Hematopoietic multipotent progenitor cell treated with erythropoietin and hydrocortisone succinate and interleukin-3 and kit ligand, for 4 days (in vitro differentiated cells): ENCODE measurements around the gene CARD11.
A peak's percentile ranks its signal among the peaks of the same experiment; 100 is the strongest.

Experiments used
- DNase-seq: peaks from one replicate; pipeline ENCODE4 v3.0.0-alpha.2; 2015

Gene CARD11

GRCh38 chr7:3019801-3020200 lies 23.9 kb downstream of the CARD11 start:
- DNase-seq = no peak

DNA sequence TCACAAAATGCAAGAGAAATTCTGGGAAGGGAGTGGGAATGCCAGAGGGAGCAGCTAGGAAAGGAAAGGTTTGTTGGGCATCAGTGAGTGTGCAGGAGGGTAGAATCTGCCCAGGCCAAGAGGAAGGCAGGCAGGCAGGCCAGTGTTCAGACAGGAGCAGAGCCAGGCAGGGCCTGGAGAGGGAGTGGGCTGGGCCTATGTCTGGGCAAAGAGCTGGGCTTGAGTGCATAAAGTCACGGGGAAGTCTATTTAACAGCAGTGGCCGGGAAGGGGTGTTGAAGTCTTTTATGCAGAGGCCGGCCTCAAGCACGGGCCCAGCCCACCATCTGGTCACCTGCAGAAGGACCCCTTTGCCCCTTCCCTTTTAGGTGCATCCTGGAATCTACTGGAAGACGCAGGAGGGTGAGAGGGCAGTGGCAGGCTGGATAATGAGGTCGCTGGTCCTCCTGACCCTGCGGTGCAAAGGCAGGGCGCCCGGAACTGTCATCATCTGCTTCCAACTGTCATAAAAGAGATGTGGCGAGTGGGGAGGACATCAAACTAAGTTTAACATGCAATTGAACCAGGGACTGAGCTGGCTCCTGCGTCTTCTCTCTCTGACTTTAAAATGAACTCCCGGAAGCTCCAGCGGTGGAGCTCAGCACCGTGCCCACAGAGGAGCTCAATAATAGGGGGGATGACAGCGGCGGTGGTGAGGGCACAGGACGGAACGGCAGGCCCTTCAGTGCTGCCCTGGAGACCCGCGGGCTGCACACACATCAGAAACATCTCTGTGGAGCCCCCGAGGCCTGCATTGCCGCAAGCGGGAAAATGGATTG lies 29.5 kb downstream of the CARD11 start:
- DNase-seq = no peak

DNA sequence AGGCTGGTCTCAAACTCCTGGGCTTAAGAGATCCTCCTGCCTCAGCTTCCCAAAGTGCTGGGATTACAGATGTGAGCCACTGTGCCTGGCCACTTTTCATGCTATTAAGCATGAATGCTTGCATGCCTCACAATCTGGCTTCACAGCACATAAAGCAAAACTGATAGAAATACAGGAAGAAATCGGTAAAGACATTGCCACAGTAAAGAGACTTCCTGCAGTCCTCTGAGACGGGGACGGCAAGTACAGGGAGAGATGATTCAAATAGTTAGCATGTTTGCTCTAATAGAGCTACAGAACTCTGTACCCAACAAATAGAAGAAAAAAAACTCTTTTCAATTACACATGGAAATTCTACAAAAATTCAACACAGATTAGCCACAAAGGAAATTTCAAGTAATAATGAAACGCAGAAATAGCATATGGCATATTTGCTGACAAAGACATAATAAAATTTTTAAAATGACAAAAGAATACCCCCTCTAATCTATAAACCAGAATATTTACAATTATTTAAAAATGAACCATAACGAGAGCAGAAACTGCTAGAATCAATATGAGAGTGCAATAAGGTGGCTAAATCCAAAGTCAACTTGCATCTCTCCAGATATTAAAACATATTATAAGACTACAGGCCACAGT lies 32.3 kb downstream of the CARD11 start:
- DNase-seq = no peak

GRCh38 chr7:3010161-3010560 lies 33.5 kb downstream of the CARD11 start:
- DNase-seq = no peak

DNA sequence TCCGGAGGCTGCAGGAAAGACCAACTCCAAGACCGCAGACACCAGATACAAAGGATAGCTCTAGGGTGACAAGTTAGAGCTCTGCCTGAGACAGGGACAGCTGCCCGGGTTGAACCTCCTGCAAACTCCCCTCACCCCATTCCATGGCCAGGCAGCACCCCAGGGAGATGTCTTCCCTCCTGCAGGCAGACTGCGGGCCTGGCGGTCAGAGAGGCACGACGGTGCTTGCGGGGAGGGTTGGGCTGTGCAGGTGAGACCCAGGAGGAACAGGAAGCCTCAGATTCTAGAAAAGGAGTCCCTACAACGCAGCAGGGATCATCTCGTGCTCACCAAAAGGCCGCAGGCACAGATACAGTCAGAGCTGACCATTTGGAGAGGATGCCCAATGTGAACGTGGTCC lies 34.6 kb downstream of the CARD11 start:
- DNase-seq = no peak

GRCh38 chr7:3008386-3008785 lies 35.3 kb downstream of the CARD11 start:
- no peak for DNase-seq

DNA sequence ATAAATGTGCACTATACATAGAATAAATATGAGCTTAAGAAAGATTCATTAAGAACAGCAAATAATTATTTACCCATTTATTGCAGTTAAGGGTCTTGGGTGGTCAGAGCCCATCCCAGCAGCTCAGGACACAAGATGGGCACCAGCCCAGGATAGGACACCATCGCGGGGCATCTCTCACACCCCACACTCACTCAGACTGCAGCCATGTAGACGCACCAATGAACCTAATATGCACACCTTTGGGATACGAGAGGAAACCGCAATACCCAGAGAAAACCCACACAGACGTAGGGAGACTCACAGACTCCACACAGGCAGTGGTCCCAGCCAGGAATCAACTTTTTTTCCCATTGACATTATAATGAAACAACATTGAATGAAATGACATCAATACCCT lies 36.0 kb downstream of the CARD11 start:
- DNase-seq = no peak

DNA sequence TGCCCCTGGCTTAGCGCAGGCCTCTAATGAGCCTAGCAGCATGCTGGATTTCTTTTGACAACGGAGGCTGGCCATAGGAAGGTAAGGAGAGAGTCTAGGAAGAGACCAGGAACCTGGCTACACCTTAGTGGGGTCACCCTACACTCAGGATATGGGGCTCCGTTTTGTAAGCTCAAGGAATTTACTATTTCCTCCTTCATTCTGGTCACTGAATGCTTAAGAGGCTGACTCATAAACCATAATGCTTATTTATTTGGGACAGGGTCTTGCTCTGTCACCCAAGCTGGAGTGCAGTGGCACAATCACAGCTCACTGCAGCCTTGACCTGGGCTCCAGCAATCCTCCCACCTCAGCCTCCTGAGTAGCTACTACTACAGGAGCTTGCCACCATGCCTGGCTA lies 38.4 kb downstream of the CARD11 start:
- DNase-seq = no peak

GRCh38 chr7:3003936-3004335 lies 39.7 kb downstream of the CARD11 start:
- DNase-seq = no peak

DNA sequence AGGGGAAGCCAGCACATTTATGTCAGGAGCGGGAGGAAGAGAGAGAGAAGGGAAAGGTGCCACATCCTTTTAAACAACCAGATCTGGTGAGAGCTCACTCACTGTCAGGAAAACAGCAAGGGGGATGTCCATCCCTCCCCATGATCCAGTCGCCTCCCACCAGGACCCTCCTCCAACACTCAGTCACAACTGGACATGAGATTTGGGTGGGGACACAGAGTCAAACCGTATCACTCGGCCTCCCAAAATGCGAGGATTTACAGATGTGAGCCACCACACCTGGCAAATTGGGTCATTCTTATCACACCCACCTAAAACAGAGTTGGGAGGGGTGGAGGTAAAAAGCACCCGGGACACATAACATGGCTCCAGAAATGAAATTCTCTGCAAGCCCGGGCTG lies 41.0 kb downstream of the CARD11 start:
- no peak for DNase-seq

GRCh38 chr7:3000566-3000965 lies 43.1 kb downstream of the CARD11 start:
- no peak for DNase-seq

DNA sequence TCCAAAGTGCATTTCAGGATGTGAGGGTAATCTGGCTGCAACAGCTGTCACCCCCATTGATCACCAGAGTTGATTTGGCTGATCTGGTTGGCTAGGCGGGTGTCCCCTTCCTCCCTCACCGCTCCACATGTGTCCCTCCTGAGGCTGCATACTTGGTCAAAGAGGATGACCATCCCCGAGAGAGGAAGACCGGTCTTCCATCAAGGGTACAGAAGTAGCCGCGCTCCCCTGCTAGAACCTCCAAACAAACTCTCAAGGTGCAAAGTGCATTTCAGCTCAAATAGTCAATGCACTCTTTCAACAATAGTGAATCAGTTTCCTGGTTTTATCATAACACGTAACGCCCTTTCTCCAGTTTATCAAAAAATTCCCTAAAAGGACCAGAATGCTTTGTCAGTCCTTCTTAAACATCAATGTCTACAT lies 44.6 kb downstream of the CARD11 start:
- no peak for DNase-seq

GRCh38 chr7:2997014-2997413 lies 46.7 kb downstream of the CARD11 start:
- DNase-seq = no peak

DNA sequence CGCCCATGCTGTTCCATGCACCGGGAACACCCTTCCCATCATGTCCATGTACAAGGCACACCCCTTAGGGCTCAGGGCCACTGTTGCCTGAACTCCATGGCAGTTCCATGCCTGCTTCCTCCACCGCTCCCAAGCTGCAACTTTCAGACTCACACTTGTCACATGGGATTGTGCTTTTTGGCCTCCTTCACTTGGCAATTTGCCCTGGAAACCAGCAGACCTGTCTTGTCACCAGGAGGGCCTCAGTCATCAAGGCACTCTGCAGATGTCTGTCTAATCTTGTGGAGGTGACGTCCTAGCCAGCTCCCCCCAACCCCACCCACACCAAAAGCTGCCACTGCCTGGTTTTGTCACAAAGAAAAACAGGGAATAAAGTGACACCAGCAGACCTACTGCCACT lies 47.5 kb downstream of the CARD11 start:
- DNase-seq = peak; percentile 9

GRCh38 chr7:2993868-2994267 lies 49.8 kb downstream of the CARD11 start:
- no peak for DNase-seq

DNA sequence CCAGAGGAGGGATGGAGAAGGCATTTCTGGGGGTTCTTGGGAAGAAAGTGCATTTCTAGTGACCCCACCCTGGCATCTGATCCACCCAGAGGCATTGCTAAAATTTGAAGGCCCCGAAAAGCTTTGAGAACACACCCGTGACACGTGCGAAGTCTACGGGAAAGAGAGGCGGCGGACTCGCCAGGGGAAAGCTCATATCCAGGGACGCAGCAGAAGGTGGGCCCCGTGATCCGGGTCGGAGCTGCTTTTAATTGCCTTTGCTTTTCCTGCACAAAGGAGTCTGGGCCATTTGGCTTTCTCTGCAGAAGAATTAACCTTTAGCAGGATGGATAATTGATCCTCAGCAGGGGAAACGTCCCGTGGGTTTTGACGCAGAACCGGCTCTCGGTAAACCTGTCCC lies 50.3 kb downstream of the CARD11 start:
- DNase-seq = no peak

GRCh38 chr7:2990949-2991470 lies 52.7 kb downstream of the CARD11 start:
- DNase-seq = no peak

GRCh38 chr7:2986561-2986960 lies 57.1 kb downstream of the CARD11 start:
- DNase-seq = no peak

- no peak for DNase-seq
Observed at GRCh38 chr7:2985866-2986265, 57.8 kb downstream of the CARD11 start.

GRCh38 chr7:2984091-2984490 lies 59.6 kb downstream of the CARD11 start:
- DNase-seq = no peak

- DNase-seq = no peak
Observed at GRCh38 chr7:2983586-2983985, 60.1 kb downstream of the CARD11 start.

DNA sequence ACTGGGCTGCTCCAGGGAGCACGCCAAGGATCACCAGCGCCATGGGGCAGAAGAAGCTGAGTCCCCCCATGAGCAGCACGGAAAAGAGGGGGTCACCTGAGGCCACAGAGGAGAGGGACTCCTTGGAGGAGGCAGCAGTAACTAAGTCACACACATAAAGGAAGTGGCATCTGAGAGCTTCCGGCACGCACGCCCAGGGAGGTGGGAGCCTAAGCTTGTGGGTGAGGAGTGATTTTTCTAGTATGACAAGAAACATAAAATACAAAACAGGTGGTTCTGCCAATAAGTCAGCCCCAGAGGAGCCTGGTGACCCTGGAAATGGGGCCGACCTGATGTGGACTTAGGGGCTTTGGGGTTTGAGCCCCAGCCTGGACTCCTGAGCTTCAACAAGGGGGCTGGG lies 60.8 kb downstream of the CARD11 start:
- peak; percentile 56 for DNase-seq

DNA sequence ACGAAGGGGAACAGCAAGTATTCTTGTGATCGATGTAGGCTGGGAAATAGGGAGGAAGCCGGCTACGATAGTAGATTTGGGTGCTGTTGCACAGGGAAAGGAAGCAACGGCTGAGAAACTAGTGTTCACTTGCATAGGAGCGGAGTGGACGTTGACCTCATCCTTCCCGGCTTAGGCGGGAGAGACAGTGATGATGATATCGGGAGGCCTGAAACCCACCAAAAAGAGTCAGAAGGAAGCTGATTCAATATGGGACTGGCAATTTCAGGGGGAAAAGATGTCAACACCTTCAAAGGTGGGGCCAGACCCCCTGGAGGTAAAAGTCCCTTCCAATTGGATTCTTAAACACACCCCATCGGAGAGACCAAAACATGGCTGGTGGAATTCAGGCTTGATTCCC lies 61.3 kb downstream of the CARD11 start:
- DNase-seq = no peak

DNA sequence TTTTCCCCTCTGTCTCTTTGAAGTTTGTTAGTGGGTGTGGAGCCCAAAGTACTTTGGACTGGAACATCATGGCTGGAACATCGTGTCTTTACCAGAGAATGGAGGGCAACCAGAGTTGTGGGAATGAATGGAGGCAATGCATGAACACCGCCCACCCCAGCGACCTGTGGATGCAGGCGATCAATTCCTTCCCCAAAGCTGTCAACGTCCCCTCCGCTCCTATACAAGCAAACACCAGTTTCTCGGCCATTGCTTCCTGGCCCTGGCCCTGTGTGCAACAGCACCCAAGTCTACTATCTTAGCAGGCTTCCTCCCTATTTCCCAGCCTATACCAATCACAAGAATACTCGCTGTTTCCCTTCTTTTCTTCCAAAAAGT lies 62.6 kb downstream of the CARD11 start:
- DNase-seq = no peak
